GM12878 (cell line): ENCODE data around the gene IL1RAP.

ENCODE experiments used
- ATF2 ChIP-seq: IDR thresholded peaks from 2 replicates; pipeline ENCODE4 v1.6.1; 2012; ENCODE audit warnings: low read length, inconsistent platforms
- ATF3 ChIP-seq: IDR thresholded peaks from 2 replicates; pipeline ENCODE4 v1.6.1; 2011; ENCODE audit warnings: low read depth, mild to moderate bottlenecking, low read length, moderate library complexity, borderline replicate concordance; ENCODE audit errors: extremely low read depth
- BRCA1 ChIP-seq: IDR thresholded peaks from 2 replicates; pipeline ENCODE4 v1.6.1; 2011; ENCODE audit warnings: low read depth, low read length, improper control_type of control experiment
- CTCF ChIP-seq, 3 experiments: IDR thresholded peaks in 2 of 3; conservative IDR thresholded peaks in 1 of 3; 2 replicates each; pipeline ENCODE4 v1.5.1; 2011; ENCODE audit warnings: low read depth in 3 of 3, low read length in 3 of 3, mild to moderate bottlenecking in 3 of 3, control low read depth in 2 of 3, moderate library complexity in 2 of 3, inconsistent platforms in 1 of 3, mixed read lengths in 1 of 3; ENCODE audit not compliant: control insufficient read depth in 2 of 3, insufficient read depth in 1 of 3; ENCODE audit errors: extremely low read depth in 1 of 3
- GABPA ChIP-seq: IDR thresholded peaks from 2 replicates; pipeline ENCODE4 v1.6.1; 2014; ENCODE audit warnings: antibody characterized with exemption, low read depth, mild to moderate bottlenecking, inconsistent platforms
- GATAD2B ChIP-seq: fragments of 450-650 bp; conservative IDR thresholded peaks from 2 replicates; pipeline ENCODE4 v1.6.1; 2017; ENCODE audit warnings: low read depth, mild to moderate bottlenecking, moderate library complexity
- HCFC1 ChIP-seq: fragments of 150-350 bp; IDR thresholded peaks from 2 replicates; pipeline ENCODE4 v1.6.1; 2014; ENCODE audit warnings: low read length
- HDAC2 ChIP-seq: fragments of 200-600 bp; sonication (generic); IDR thresholded peaks from 2 replicates; pipeline ENCODE4 v1.6.1; 2017
- KLF5 ChIP-seq: fragments of 450-650 bp; IDR thresholded peaks from 2 replicates; pipeline ENCODE4 v1.6.1; 2014; ENCODE audit warnings: mild to moderate bottlenecking; ENCODE audit not compliant: partially characterized antibody
- SMC3 ChIP-seq: IDR thresholded peaks from 2 replicates; pipeline ENCODE4 v1.6.1; 2011; ENCODE audit warnings: low read length, improper control_type of control experiment, borderline replicate concordance
- SUZ12 ChIP-seq: fragments of 200-600 bp; sonication (generic); IDR thresholded peaks from one replicate; pipeline ENCODE4 v1.6.1; 2018; ENCODE audit warnings: antibody characterized with exemption, mild to moderate bottlenecking; ENCODE audit not compliant: unreplicated experiment
- USF2 ChIP-seq: IDR thresholded peaks from 2 replicates; pipeline ENCODE4 v1.6.1; 2011; ENCODE audit warnings: low read depth, low read length, improper control_type of control experiment, borderline replicate concordance
- ZBTB40 ChIP-seq: fragments of 450-650 bp; IDR thresholded peaks from 2 replicates; pipeline ENCODE4 v1.6.1; 2016; ENCODE audit warnings: mild to moderate bottlenecking, moderate library complexity, borderline replicate concordance
- ZNF217 ChIP-seq: fragments of 450-650 bp; IDR thresholded peaks from 2 replicates; pipeline ENCODE4 v1.6.1; 2017; ENCODE audit warnings: antibody characterized with exemption, mild to moderate bottlenecking

GRCh38 chr3:190645932-190646460 lies 132.1 kb downstream of the IL1RAP start:
- TF ChIP-seq ATF3 (no peak), CTCF (IDR thresholded peaks at IDR 0.05 in 2 of 3, conservative IDR thresholded peaks at IDR 0.05 in 1 of 3; ENCODE audit: control insufficient read depth in 2 of 3, extremely low read depth in 1 of 3, insufficient read depth in 1 of 3, low read depth in 3 of 3, low read length in 3 of 3) (no peak), SMC3 (no peak), SUZ12 (no peak), GATAD2B (no peak), ATF2 (no peak), ZBTB40 (no peak), ZNF217 (no peak), HDAC2 (no peak), USF2 (no peak), HCFC1 (no peak), GABPA (no peak), BRCA1 (no peak), KLF5 (no peak)
